ENCODE results near the gene MEF2C. TPM values are rescaled to one million over a fixed set of nuclear protein-coding genes. Genes with fewer than 3 reads are reported as not detected.

The MEF2C gene
- total and polyA plus RNA-seq, 2 experiments from 2014 or later = 107 to 175 TPM

GRCh38 chr5:88719434-88719833, 163.6 kb downstream of the MEF2C start:
- H3K4me1 ChIP-seq (ENCODE audit: low read depth) = no peaks in the 10 kb centered on the region
- no peaks in the 10 kb centered on the region for H3K9me3 ChIP-seq (ENCODE audit: low read depth)
- no peak for TF ChIP-seq CTCF (IDR thresholded peaks at IDR 0.05; ENCODE audit: low read depth, low read length)
- no peak overlapping the region for H3K27ac ChIP-seq
- DNase-seq (ENCODE audit: low read depth in 1 of 2, low spot score in 1 of 2) = no peak
- H3K4me3 ChIP-seq = no peak overlapping the region
- no peaks in the 10 kb centered on the region for H3K27me3 ChIP-seq
- H3K36me3 ChIP-seq = peaks cover 26% of the 10 kb centered on the region

GRCh38 chr5:88718736-88719135, 164.2 kb downstream of the MEF2C start:
- no peaks in the 10 kb centered on the region for H3K4me1 ChIP-seq (ENCODE audit: low read depth)
- no peaks in the 10 kb centered on the region for H3K27me3 ChIP-seq
- no peaks in the 10 kb centered on the region for H3K9me3 ChIP-seq (ENCODE audit: low read depth)
- DNase-seq (ENCODE audit: low read depth in 1 of 2, low spot score in 1 of 2) = no peak
- TF ChIP-seq CTCF (IDR thresholded peaks at IDR 0.05; ENCODE audit: low read depth, low read length) = no peak
- no peak overlapping the region for H3K4me3 ChIP-seq
- peaks cover 25% of the 10 kb centered on the region for H3K36me3 ChIP-seq
- H3K27ac ChIP-seq = no peak overlapping the region

DNA sequence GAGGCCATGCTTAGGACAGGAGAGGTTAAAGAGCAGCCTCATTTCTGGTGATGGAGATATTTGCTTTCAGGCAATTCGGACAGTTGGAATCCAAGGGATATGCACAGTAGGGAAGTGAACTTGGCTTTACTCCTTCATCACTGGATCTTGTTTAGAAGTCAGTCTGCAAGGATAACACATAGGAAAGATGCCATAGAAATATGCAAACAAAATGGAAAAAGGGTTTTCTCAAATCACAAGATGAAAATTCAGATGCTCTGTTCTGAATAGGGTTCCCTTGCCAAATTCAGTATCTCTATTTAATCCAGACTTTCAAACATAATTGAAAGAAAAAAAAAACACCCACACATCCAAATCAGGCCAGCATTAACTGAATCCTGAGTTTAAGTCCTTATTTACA, 166.9 kb downstream of the MEF2C start:
- H3K4me1 ChIP-seq (ENCODE audit: low read depth) = no peaks in the 10 kb centered on the region
- no peaks in the 10 kb centered on the region for H3K27me3 ChIP-seq
- no peak for DNase-seq (ENCODE audit: low read depth in 1 of 2, low spot score in 1 of 2)
- H3K36me3 ChIP-seq = peaks cover 3% of the 10 kb centered on the region
- no peak overlapping the region for H3K4me3 ChIP-seq
- H3K9me3 ChIP-seq (ENCODE audit: low read depth) = no peaks in the 10 kb centered on the region
- TF ChIP-seq CTCF (IDR thresholded peaks at IDR 0.05; ENCODE audit: low read depth, low read length) = no peak
- H3K27ac ChIP-seq = peak overlapping the region; percentile 27

GRCh38 chr5:88715503-88715902, 167.5 kb downstream of the MEF2C start:
- no peaks in the 10 kb centered on the region for H3K27me3 ChIP-seq
- no peaks in the 10 kb centered on the region for H3K36me3 ChIP-seq
- H3K27ac ChIP-seq = no peak overlapping the region
- H3K9me3 ChIP-seq (ENCODE audit: low read depth) = no peaks in the 10 kb centered on the region
- no peak for DNase-seq (ENCODE audit: low read depth in 1 of 2, low spot score in 1 of 2)
- H3K4me1 ChIP-seq (ENCODE audit: low read depth) = no peaks in the 10 kb centered on the region
- no peak for TF ChIP-seq CTCF (IDR thresholded peaks at IDR 0.05; ENCODE audit: low read depth, low read length)
- H3K4me3 ChIP-seq = no peak overlapping the region

GRCh38 chr5:88713818-88714217, 169.2 kb downstream of the MEF2C start:
- Histone ChIP-seq H3K9me3 (ENCODE audit: low read depth) (no peaks in the 10 kb centered on the region), H3K27me3 (no peaks in the 10 kb centered on the region), H3K36me3 (no peaks in the 10 kb centered on the region), H3K4me3 (no peak overlapping the region), H3K4me1 (ENCODE audit: low read depth) (no peaks in the 10 kb centered on the region), H3K27ac (no peak overlapping the region)
- DNase-seq (ENCODE audit: low read depth in 1 of 2, low spot score in 1 of 2) = no peak
- TF ChIP-seq CTCF (IDR thresholded peaks at IDR 0.05; ENCODE audit: low read depth, low read length) = no peak

Data from cardiac muscle cell (in vitro differentiated cells and primary cell).